ENCODE results near the gene HOXD4.
A peak's percentile ranks its signal among the peaks of the same experiment; 100 is the strongest.

Gene HOXD4

DNA sequence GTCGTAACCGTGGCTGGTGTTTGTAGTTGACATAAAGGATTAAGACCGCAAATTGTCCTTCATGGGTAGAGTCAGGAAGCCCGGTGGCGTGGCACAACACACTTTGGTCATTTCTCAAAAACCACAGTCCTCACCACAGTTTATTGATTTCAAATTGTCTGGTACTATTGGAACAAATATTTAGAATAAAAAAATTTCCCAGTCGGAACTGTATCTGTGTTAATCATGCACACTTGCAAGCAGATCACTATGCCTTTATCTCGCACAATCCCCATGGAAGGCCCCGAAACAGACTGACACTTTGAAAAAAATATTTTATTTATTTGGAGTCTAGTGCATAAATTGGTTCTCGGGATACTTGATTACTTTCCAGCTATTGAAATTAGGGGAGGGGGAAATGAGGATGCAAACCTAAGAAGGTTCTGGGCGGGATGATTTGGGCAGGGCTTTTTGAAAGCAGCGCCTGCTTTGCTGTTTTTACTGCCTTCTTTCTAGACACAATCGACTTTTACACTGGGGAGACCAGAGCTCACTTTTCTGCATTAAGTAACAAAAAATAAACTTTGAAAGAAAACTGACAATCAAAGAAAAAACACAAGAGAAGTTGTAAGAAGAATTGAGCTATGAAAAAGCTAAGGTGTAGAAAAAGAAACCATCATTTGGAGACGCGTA is 21.7 kb downstream of the HOXD4 start:
- DNase-seq = peak; percentile 57

DNA sequence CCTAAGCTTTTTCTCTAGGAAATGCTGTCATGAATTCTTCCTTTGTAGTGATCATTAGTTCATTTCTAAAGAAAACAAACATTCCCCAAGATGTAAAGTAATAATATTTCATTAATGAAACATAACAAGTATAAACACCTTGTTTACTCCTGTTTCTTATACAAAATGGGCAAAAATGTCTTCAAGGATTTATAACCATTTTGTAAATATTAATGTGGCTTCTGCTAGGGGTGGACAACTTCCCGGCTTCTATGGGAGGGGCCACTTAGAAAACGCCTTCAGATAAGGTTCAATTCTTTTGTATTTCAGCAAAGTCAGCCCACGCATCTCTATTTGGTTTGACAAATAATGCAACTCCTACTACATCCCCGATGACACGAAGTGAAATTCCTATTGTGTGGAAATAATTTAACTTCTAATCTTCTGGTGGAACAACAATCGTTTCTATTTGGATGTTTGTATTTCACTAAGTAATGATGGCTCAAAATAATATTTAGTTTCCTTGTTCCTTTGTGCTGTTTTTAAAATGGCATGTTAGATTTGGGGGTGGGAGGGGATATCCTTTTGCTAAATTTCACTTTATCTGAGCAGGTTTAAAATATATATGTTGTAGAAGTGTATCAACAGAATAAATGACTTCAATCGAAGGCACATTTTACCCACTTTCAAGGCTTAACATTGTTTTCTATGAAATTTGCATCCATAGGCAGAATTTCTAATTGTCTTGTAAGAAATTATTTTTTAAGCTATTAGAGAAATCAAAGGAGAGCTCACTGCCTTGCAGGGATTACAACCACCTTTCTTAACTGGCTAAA is 22.4 kb downstream of the HOXD4 start:
- peak; percentile 30 for DNase-seq

DNA sequence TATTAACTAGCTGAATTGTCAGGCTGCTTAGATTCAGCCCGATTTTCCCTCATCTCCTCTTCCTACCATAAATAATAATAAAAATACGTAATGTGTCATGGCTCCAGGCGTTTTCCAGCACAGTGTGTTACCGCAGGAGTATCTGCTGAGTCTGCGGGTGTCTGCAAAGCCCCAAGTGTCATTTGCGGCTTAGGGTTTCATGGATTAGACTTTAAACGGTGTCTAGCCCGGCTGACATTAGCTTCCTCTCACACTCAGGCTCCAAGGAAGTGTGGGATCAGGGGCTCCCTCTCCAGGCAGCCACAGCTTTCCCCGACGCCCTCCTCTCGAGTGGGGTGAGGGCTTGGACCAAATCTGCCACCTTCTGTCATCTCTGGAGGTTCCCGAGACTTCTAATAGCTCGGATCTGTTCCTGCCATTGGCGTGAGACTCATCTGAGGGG is 23.1 kb downstream of the HOXD4 start:
- peak; percentile 75 for DNase-seq

DNA sequence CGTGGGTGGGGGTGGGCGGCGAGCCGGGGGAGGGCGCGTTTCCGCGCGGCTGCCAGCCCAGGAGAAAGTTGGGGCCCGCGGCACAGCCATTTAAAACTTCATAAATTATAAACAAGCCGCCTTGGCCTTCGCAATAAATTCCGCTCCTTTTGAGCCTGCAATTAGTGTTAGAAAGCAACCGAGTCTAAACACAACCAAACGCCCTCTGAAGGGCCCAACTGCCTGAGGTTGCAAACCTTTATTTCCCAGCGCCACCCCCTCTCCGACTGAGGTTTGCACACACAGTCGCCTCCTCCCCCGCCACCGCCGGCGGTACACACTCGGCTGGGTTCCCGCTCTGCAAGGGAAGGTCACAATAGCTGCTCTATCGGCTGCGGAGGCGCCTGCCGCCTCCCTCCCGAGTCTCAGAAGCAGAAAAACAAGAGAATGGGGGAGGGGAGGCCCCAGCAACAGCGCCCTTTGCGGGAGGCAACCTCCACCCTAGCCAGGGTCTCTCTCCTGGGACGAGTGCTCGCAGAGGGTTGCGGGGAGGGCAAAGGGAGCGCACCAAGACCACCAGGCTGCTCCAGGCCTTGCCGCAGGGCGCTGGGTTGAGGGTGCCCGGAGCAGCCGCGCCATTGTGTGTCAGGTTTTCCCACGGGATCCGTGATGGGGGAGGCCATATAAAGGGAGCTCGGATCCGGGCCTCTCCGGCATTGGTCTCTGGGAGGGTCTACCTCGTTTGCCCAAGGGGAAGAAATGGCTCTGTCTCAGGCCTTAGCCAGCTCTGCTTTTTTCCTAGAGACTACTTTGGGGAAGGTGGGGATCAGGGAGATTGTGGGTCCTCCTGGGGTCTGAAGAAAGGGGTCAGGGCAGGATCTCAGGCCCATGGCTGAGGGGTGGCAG is 23.7 kb downstream of the HOXD4 start:
- DNase-seq = peak; percentile 86

DNA sequence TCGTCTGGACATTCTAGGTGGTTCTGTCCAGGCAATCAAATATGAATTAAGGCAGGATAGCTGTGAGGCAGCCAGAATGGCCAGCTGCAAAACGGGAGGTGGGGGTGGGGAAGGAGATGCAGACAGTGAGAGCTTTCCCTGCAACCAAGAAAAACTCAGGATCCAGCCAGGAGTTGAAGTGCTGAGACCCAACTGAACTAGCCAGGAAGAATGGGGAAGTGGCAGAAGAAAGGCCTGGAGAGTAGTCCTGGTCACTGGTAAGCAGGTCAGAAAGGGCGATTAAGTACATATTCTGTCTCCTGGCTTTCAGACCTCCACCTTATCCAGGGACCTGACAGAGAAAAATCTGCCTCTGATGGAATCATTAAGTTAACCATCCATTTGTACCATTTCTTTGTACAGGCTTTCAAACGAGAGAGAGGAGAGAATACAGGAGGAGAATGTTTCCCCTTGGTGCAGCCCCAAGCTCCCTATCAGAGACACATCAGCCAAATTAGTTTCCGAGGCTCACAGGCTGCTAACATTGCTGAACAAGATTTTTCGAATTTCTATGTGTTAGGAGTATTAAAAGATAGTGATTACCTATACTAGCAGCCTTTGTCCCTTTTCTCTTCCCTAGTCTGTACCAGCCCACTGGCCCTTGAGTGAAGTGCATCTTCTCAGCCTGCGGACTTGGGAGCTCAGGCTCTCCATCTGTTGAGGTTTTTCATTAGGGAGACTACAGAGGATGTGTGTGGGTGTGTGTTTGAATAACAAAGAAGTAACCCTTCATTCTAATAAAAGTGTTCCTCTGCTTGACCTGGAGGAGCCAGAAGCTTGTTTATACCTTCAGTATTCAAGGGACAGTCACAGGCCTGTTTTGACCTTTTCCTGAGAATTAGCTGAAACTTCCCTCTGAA is 24.6 kb downstream of the HOXD4 start:
- DNase-seq = peak; percentile 29

DNA sequence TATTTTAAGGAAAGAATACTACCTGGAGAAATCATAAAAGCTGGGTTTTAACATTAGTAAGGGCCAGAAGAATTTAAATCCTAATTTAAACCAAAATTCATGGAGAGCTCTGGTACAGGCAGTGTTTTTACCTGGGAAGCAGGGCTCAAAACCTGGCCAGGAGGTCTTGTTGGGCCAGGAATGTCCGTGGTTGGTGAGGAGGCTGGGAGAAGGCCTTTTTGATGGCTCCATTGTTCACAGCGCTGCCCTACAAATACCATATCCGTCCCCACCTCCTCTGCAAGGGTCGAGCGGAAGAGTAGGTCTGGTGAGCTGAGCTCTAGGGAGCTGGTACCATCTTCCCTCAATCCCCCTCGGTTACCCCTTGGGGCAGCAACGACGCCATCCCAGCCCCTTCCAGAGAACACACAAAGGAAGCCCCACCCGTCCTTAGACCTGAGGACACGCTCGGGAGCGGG is 26.3 kb downstream of the HOXD4 start:
- no peak for DNase-seq

DNA sequence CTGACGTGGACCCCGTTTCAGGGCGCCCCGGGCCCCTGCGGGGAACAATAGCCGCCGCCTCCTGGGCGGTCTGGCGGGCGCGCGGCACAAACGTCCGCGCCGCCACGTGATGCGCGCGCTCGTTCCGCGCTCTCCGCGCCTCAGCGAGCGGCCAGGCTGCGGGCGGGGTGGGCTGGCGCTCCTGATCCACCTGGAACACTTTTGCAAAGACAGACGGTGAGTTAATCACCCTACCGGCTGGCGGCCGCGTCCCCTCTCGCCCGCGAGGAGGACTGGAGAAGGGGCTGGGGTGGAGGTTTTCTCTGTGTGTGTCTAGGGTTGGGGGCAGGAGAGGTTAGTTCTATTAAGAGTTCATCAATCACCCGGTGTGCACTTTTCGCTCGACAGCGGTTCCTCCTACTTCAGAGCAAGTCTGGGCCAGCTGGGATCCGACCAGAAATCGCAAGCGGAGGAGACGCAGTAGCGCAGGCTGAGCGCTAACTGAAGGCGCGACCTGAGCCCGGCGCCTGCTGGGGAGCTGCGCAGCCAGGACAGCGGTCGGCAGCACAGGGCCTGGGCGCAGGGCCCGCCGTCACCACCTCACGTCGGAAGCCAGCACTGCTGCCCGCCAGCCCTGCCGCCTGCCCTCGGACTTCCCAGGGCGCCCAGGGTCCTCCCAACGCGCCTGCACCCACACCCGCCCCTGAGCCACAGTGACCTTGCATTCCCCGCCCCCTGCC is 26.8 kb downstream of the HOXD4 start:
- DNase-seq = peak; percentile 78

DNA sequence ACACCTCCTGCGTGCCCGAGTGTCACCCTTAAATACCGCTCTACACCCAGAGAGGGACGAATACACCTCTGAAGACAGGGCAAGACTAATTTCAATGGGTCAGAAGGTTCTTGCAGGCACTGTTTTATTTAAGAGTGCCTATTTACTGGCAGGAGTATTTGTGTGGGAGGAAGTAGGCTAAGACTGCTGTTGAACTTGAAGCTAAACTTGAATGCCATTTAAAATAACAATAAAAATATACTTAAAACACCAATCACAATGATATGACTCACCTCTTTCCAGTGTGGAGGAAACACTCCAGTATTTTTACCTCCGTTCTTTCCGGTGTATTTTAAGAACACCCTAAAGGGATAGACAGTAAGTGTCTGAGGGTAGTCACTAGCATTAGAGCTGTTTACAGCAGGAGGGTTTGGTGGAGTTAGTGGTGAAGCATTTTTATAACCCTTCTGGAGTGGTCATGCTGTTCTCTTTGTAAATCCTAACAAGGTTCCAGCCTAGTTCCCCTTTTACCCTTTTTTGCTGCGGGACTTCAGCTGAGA is 27.5 kb downstream of the HOXD4 start:
- peak; percentile 23 for DNase-seq

DNA sequence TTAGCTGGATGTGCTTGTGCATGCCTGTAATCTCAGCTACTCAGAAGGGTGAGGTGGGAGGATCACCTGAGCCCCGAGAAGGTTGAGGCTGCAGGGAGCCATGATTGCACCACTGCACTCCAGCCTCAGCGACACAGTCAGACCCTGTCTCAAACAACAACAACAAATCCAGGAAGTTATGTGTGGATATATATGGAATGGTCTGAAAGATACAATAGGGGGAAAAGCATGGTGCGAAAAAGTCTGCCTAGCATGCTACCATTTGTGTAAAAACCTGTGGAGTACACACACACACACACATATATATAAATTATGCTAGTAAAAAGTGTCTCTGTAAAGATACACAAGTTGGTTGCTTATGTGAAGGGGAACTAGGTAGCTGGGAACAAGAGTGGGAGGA is 30.2 kb downstream of the HOXD4 start:
- DNase-seq = no peak

DNA sequence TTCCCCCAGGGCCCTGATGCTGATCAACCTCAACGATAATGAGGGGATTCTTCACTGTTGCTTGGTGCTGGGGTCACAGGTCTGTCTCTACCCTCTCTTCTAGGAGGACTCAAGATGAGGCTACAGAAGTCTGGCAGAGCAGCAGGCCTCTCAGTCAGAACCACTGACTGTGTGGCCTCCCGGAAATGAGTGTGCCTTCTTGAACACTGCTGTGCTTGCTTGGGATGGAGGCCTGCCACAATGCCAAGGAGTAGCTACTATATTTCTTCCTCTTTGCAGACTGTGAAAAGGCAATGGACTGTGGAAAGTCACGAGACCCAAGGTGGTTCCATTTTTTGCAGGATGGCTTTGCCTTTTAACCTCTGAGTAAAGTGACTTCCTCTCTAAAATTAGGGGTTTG is 31.3 kb downstream of the HOXD4 start:
- no peak for DNase-seq

DNA sequence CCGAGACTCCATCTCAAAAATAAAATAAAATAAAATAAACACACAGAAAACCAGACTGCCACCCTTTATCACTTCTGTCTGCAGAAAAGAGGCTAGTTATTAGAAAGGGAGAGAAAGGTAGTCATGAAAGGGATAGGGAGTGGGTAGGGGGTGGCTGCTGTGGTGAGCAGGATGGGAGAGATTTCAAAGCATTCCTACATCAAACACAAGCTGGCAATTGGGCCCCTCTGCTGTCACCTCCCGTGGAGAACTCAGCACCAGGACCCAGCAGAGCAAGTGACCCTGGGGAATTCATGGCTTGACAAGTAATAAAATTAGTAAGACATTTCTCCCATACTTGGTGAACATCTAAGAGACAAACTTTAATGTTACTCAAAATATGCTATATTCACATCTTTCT is 33.4 kb downstream of the HOXD4 start:
- DNase-seq = no peak

DNA sequence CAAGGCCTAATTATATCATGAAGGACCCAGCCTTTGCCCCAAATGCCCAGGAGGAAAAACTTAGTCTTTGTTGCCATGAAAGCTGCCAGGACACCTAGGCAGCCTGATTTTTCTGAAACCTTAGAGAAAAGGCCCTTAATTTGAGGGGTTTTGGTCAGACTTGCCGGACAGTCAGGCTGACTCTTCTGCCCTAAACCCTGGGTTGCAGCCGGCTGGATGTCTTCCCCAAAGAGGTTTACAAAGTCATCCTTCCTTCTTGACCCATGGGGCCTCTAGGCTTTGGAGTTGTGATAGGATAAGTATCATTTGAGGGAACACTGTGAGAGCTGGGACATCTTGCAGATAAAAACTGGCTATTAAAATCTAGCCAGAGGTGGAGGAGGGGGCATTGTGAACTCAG is 34.7 kb downstream of the HOXD4 start:
- DNase-seq = no peak

DNA sequence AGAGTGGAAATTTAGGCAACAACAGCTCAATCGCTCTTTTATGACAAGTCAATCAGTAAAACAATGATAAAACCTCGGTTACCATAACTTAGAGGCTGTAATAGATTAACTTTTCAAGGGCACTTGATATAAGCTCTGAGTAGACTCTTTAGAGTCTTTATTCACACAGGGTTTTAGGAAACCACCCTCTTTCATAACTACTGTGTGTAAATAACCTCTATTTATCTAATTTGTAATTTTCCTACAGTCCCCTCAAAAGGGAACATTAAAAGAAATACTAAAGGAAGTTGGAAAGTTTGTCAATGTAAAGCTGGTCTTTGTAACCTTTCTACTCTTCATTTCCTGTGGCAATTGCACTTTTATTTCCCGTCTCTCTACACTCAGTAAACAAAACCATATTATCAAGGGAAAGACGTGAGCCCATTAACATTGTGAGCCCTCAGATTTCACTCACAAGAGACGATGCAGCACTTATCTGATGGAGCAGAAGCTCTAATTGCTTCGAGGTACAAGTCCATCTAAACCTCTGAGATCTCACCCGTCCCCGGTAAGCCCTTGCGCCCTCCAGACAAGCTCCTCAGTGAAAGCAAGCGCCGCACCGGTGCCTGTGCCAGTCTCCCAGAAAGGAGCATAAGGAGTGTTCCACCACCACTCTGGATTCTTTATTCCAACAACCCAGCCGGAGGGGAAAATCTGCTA is 36.0 kb downstream of the HOXD4 start:
- DNase-seq = peak; percentile 68

DNA sequence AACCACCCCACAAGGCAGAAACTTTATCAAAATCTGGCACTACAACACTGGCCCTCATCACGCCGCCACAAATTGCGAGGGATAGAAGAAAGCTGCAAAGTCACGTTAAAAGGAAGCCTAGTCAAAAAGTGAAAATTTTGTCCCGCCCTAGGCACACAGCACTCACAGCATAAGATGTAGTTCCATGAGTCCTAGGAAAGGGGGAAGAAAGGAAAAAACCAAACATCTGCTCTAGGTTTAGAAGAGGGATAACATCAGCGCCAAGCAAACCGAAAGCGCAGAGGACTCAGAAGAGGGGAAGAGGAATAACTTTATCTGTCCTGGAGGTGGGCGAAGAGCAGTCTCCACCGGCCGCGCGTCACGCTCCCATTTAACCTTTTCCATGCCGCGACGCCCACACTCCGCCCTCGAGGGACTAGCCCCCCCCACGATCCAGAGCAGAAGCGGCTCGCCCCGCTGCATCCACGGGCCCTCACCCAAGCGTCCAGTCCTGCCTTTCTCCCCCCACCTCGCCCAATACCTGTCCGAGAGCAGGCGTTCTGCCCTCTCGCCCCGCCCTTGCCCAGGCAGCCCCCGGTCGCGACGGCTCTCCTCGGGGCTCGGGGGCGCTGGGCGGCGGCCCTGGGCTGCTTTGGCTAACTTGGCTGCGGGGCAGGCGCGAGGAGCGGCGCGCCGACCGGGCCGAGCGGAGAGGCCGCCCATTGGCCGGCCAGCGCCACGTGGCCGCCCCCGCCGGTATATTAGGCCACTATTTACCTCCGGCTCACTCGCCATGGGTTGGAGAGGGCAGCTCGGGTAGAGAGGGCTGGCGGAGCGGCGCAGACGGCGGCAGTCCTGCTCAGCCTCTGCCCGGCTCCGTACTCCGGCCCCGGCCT is 36.8 kb downstream of the HOXD4 start, which contains the start of gene HOXD1:
TSS of gene HOXD1 (plus strand) at position 770 of the 875 bp plus-strand sequence. CDS start 134 bp downstream, outside the sequence.
- no peak for DNase-seq

DNA sequence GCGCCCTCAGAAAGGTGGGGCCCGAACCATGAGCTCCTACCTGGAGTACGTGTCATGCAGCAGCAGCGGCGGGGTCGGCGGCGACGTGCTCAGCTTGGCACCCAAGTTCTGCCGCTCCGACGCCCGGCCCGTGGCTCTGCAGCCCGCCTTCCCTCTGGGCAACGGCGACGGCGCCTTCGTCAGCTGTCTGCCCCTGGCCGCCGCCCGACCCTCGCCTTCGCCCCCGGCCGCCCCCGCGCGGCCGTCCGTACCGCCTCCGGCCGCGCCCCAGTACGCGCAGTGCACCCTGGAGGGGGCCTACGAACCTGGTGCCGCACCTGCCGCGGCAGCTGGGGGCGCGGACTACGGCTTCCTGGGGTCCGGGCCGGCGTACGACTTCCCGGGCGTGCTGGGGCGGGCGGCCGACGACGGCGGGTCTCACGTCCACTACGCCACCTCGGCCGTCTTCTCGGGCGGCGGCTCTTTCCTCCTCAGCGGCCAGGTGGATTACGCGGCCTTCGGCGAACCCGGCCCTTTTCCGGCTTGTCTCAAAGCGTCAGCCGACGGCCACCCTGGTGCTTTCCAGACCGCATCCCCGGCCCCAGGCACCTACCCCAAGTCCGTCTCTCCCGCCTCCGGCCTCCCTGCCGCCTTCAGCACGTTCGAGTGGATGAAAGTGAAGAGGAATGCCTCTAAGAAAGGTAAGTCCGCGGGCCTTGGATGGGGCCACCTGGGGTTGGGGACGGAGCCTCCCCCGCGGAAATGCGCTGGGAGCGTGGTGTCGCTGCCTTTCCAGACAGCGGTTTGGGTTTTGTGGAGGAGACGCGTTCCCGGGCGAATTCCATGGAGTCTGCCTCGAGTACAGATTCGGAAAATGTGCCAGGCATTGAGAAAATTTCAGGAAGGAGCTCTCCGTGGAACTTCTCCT is 37.7 kb downstream of the HOXD4 start:
- peak; percentile 54 for DNase-seq

DNA sequence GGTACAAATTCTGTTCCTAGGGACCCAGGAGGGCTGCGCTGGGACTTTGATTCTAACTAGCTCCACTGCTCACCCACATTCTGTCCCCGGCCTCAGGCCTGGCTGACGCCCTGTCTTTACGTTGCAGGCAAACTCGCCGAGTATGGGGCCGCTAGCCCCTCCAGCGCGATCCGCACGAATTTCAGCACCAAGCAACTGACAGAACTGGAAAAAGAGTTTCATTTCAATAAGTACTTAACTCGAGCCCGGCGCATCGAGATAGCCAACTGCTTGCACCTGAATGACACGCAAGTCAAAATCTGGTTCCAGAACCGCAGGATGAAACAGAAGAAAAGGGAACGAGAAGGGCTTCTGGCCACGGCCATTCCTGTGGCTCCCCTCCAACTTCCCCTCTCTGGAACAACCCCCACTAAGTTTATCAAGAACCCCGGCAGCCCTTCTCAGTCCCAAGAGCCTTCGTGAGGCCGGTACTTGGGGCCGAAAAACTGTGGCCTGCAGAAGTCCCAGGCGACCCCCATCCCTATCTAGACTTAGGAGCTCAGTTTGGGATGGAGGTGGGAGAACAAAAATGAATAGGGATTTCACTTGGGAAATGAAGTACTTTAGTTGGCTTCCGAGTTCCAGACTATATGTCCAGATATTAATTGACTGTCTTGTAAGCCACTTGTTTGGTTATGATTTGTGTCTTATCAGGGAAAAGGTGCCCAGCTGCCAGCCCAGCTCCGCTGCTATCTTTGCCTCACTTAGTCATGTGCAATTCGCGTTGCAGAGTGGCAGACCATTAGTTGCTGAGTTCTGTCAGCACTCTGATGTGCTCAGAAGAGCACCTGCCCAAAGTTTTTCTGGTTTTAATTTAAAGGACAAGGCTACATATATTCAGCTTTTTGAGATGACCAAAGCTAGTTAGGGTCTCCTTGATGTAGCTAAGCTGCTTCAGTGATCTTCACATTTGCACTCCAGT is 38.6 kb downstream of the HOXD4 start:
- DNase-seq = peak; percentile 66

DNA sequence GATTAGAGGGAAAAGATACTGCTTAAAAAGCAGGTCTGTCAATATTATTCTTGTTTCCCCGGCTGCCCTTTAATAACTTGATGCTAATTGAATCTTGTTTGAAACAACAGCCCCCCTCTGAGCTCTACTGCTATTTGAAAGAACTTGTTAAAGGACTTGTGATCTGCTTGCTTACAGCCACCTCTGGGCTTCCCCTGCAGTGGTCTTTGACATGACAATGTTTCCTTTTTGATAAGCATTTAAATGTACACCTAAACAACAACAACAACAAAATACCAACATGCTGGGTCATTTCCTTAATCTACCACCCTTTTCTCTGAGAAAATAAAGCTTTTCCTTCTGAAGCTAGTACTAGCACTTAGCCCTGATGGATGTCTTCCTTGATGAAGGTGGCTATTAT is 41.0 kb downstream of the HOXD4 start:
- DNase-seq = no peak

Measured in retina (tissue), 1 donor.